ENCODE data around the gene MAGEE1. TPM values are rescaled to one million over a fixed set of nuclear protein-coding genes. Genes with fewer than 3 reads are reported as not detected.
A peak's percentile ranks its signal among the peaks of the same experiment; 100 is the strongest.

The MAGEE1 gene
- total and polyA plus RNA-seq, 11 donors: 0.83 to 4.3 (median 3.0) TPM

DNA sequence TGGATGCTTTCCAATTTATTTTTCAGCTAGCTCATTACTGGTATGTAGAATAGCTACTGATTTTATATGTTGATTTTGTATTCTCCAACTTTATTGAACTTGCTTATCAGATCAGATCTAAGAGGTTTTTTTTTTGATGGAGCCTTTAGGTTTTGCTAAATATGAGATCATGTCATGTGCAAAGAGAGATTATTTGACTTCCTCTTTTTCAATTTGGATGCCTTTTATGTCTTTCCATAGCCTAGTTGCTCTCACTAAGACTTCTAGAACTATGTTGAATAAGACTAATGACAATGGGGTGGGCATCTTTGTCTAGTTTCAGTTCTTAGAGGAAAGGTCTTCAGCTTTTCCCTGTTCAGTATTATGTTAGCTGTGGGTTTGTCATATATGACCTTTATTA lies 11.7 kb downstream of the MAGEE1 start:
- Histone ChIP-seq H3K9me3 (peaks cover 0 to 25% (median 11%) of the 10 kb centered on the region in 12 donors), H3K36me3 (no peaks in the 10 kb centered on the region), H3K27me3 (no peaks in the 10 kb centered on the region), H3K27ac (no peak overlapping the region), H3K4me1 (no peaks in the 10 kb centered on the region), H3K4me3 (no peak overlapping the region)
- DNase-seq: no peak
- intact Hi-C loops (cut with DNase I): no loop called here
- no peak for ATAC-seq
- TF ChIP-seq POLR2A (IDR thresholded peaks at IDR 0.05): no peak
- TF ChIP-seq, protein P1, sequence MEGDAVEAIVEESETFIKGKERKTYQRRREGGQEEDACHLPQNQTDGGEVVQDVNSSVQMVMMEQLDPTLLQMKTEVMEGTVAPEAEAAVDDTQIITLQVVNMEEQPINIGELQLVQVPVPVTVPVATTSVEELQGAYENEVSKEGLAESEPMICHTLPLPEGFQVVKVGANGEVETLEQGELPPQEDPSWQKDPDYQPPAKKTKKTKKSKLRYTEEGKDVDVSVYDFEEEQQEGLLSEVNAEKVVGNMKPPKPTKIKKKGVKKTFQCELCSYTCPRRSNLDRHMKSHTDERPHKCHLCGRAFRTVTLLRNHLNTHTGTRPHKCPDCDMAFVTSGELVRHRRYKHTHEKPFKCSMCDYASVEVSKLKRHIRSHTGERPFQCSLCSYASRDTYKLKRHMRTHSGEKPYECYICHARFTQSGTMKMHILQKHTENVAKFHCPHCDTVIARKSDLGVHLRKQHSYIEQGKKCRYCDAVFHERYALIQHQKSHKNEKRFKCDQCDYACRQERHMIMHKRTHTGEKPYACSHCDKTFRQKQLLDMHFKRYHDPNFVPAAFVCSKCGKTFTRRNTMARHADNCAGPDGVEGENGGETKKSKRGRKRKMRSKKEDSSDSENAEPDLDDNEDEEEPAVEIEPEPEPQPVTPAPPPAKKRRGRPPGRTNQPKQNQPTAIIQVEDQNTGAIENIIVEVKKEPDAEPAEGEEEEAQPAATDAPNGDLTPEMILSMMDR (IDR thresholded peaks at IDR 0.05): no peak

DNA sequence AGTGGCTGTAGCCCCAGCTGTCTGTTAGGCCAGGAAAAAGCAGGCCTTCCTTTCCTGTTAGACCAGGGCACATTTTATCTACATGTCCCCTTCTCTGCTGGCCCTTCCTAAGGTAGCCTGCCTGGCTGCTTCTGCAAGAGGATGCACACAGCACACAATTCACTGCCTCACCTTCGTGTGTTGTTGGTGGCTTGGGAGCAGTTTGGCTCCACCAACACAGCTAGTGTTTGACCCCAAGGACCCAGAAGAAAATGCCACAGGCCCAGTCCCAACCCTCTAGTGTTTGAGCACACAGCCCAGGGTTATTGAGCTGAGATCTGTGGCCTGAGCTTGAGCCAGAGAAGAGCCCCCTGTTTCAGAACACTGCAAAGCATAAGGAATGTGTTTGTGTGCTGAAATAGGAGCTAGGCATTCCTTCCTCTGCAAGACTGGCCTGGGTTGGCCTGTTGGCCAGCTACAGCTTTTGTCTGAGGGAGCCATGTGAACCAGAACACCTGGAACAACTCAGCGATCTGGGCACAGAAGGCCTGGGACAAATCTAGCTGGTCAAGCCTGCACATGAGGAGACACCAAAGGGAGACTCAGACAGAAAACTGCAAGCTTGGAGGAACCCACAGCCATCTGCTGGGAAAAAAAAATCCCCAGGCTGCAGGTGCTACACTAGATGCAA lies 26.4 kb downstream of the MAGEE1 start:
- intact Hi-C loops (cut with DNase I): loop anchor here in 7 of 10 donors (2.0 to 10.0 kb wide), 4 partner anchors 169 to 179 kb away; no protein-coding TSS in a partner anchor
- DNase-seq (no peak), ATAC-seq (no peak)
- no peaks in the 10 kb centered on the region for H3K9me3 ChIP-seq
- no peak overlapping the region for H3K4me3 ChIP-seq
- WGBS, 4 donors: 33 to 80% (median 58%) methylated on average over 1 to 2 of the region's 2 CpGs
- H3K36me3 ChIP-seq: no peaks in the 10 kb centered on the region
- TF ChIP-seq, protein P1 (IDR thresholded peaks at IDR 0.05): no peak
- TF ChIP-seq POLR2A (IDR thresholded peaks at IDR 0.05): no peak
- no peaks in the 10 kb centered on the region for H3K27me3 ChIP-seq
- H3K27ac ChIP-seq: no peak overlapping the region
- no peaks in the 10 kb centered on the region for H3K4me1 ChIP-seq

DNA sequence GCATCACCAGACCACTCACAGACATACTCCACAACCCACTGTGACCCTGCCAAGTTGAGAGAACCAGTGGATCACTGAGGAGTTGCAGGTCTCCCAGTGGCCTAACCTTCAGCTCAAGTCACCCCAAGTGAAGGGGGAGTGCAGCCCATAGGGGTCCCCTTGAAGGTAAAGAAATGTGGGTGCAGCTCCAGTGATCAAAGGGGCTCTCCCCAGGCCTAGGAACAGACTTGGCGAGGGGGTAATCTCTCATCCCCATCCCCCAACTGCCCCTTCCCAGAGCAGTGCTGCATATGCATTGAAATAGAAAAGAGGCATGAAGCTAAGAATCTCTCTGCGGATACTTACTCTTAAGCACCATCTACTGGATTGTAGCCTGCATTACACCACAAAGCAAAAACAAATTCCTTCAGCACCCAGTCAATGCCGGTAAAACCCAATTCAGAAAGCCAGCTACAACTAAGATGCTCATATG lies 27.0 kb downstream of the MAGEE1 start:
- no peaks in the 10 kb centered on the region for H3K36me3 ChIP-seq
- H3K4me3 ChIP-seq: no peak overlapping the region
- no peaks in the 10 kb centered on the region for H3K4me1 ChIP-seq
- H3K27ac ChIP-seq: no peak overlapping the region
- H3K27me3 ChIP-seq: no peaks in the 10 kb centered on the region
- H3K9me3 ChIP-seq: no peaks in the 10 kb centered on the region
- WGBS, 4 donors: 12 to 25% (median 18%) methylated on average over 3 of the region's 3 CpGs
- DNase-seq (no peak), ATAC-seq (peak in 2 of 4 donors; percentile 45 to 46)
- intact Hi-C loops (cut with DNase I): loop anchor here in 6 of 10 donors (2.0 to 10.0 kb wide), 4 partner anchors 170 to 180 kb away; no protein-coding TSS in a partner anchor
- TF ChIP-seq, protein P1 (IDR thresholded peaks at IDR 0.05): peak; percentile 20 to 56 (median 47)
- no peak for TF ChIP-seq POLR2A (IDR thresholded peaks at IDR 0.05)

DNA sequence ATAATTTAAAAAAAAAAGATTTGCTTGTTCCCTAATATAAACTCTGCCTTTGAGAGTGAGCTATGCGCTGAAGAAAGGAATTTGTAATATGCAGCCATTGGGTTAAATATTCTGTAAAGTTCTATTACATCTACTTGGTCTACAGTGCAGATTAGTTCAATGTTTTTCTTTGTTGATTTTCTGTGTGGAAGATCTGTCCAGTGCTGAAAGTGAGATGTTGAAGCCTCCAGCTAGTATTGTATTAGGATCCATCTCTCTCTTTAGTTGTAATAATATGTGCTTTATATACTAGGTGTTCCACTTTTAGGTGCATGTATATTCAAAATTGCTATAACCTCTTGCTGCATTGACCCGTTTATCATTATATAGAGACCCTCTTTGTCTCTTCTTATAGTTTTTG lies 49.8 kb downstream of the MAGEE1 start:
- DNase-seq (no peak), ATAC-seq (no peak)
- H3K36me3 ChIP-seq: no peaks in the 10 kb centered on the region
- no peak overlapping the region for H3K27ac ChIP-seq
- H3K4me3 ChIP-seq: no peak overlapping the region
- H3K27me3 ChIP-seq: no peaks in the 10 kb centered on the region
- H3K9me3 ChIP-seq: peaks cover 0 to 2% (median 0%) of the 10 kb centered on the region in 12 donors
- 37 to 63% (median 59%) methylated on average over 2 of the region's 2 CpGs for WGBS, 4 donors
- intact Hi-C loops (cut with DNase I): no loop called here
- no peaks in the 10 kb centered on the region for H3K4me1 ChIP-seq
- no peak for TF ChIP-seq POLR2A (IDR thresholded peaks at IDR 0.05)
- TF ChIP-seq, protein P1 (IDR thresholded peaks at IDR 0.05): no peak

Data from heart left ventricle (tissue), 16 donors.